Activated B cell treated with CpG ODN at 0.5 μM for 24 hours (primary cell): Measurements from ENCODE around the gene MLNR. TPM values are rescaled to one million over a fixed set of nuclear protein-coding genes. Genes with fewer than 3 reads are reported as not detected.

ENCODE experiments used
- ATAC-seq: fragments of 200-7000 bp; cut with Tn5 transposase; one replicate; pipeline ENCODE4 v1.10.0; 2021; ENCODE audit warnings: low read depth, mild to moderate bottlenecking, moderate library complexity
- CTCF ChIA-PET: fragments of 350-600 bp; sonication (Branson Sonifier 250); formaldehyde crosslinking; loops from one replicate; lab custom pipeline; 2021; ENCODE audit warnings: antibody characterized with exemption; lab: Charles Lee
- POLR2A ChIA-PET: fragments of 350-600 bp; sonication (Branson Sonifier 250); formaldehyde crosslinking; loops from one replicate; lab custom pipeline; 2021; ENCODE audit warnings: antibody characterized with exemption; lab: Charles Lee
- DNase-seq: peaks from one replicate; pipeline ENCODE4 v3.0.0; 2022
- H3K27ac Mint-ChIP-seq: one replicate; pipeline ENCODE4 v1.8.0; 2020; ENCODE audit warnings: mixed read lengths
- H3K27me3 Mint-ChIP-seq: one replicate; pipeline ENCODE4 v1.8.0; 2021; ENCODE audit warnings: mixed read lengths
- H3K36me3 Mint-ChIP-seq: one replicate; pipeline ENCODE4 v1.8.0; 2021; ENCODE audit warnings: low read depth, mixed read lengths
- H3K4me1 Mint-ChIP-seq: one replicate; pipeline ENCODE4 v1.8.0; 2021; ENCODE audit warnings: mixed read lengths
- H3K4me3 Mint-ChIP-seq: one replicate; pipeline ENCODE4 v1.8.0; 2020; ENCODE audit warnings: mild to moderate bottlenecking, mixed read lengths
- H3K9me3 Mint-ChIP-seq: one replicate; pipeline ENCODE4 v1.8.0; 2020; ENCODE audit warnings: mixed read lengths
- intact Hi-C: fragments of 100-400 bp; cut with micrococcal nuclease; formaldehyde crosslinking; loops from one replicate; pipeline ENCODE4 v1.15.1; 2024
- total RNA-seq: library from RNA; stranded (reverse); gene quantifications from 2 replicates; pipeline ENCODE4 v1.2.3, GENCODE V29; 2022
- TF ChIP-seq, protein P1 (sequence below): fragments of 200-600 bp; IDR thresholded peaks from one replicate; pipeline ENCODE4 v1.8.0; 2022; ENCODE audit warnings: antibody characterized with exemption, mild to moderate bottlenecking

The MLNR gene
- total RNA-seq, 1 donor from 2014 or later = not detected

DNA sequence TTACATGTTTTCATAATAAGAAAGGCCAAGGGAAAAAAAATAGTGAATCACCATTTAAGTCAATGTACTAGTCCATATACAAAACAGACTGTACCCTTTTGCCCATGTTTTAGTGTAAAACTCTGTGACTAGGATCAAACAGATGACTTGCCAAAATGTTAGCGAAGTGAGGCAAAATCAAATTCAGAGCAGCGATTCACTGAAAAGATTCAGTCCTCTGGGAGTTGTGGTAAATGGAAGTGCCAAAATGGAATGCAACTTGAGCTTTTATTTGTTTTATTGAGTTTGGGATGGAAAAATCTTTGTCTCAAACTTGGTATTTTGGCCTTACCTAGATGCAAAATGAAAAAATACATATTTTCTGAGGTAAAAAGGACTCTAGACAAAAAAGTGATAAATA lies 36.7 kb downstream of the MLNR start:
- ATAC-seq = no peak
- DNase-seq = no peak
- ChIA-PET POLR2A (interaction anchor here (2.2 kb wide), 1 partner anchor 9 kb away, joined by 12 read pairs; the partner anchor contains the start of gene CDADC1), CTCF (no interaction called here)
- Mint-ChIP-seq H3K27me3 (no peaks in the 10 kb centered on the region), H3K36me3 (peaks cover 52% of the 10 kb centered on the region), H3K4me1 (peaks cover 16% of the 10 kb centered on the region), H3K9me3 (no peaks in the 10 kb centered on the region), H3K4me3 (no peak overlapping the region), H3K27ac (no peak overlapping the region)
- intact Hi-C loops = loop anchor here (1.0 kb wide), 1 partner anchor 10 kb away; the partner anchor contains the start of gene CDADC1
- TF ChIP-seq, protein P1, sequence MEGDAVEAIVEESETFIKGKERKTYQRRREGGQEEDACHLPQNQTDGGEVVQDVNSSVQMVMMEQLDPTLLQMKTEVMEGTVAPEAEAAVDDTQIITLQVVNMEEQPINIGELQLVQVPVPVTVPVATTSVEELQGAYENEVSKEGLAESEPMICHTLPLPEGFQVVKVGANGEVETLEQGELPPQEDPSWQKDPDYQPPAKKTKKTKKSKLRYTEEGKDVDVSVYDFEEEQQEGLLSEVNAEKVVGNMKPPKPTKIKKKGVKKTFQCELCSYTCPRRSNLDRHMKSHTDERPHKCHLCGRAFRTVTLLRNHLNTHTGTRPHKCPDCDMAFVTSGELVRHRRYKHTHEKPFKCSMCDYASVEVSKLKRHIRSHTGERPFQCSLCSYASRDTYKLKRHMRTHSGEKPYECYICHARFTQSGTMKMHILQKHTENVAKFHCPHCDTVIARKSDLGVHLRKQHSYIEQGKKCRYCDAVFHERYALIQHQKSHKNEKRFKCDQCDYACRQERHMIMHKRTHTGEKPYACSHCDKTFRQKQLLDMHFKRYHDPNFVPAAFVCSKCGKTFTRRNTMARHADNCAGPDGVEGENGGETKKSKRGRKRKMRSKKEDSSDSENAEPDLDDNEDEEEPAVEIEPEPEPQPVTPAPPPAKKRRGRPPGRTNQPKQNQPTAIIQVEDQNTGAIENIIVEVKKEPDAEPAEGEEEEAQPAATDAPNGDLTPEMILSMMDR = no peak

DNA sequence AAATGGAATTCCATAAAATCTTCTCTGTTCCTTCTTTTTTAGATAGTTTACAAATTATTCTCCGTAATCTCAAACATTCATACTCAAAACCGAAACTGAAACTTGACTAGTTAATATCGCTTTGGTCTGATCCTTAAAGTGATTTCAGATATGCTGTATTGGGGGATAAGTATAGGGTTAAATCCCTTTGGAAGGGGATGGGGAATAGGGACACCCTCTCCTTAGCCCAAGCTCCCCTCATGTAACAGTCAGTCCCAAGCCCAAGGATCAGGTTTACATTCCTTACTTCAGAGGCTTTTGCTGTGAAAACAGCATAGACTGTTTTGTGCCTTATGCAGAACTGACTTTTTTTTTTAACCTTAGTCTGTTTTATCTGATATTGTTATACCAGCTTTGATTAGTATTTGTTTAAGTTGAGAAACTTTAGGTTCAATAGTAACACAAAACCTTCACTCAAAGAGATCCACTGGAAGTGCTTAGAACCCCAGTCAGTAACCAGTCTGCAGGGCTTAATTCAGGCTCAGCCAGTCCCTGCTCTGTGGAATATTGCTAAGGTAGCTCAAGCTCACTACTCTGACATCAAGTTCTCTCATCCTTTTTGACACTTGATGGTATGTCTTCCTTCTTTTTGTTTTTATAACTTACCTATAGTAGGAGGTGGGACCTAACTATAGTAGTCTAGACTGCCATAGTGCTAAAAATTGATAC lies 38.1 kb downstream of the MLNR start:
- H3K36me3 Mint-ChIP-seq = peaks cover 48% of the 10 kb centered on the region
- intact Hi-C loops = no loop called here
- no peaks in the 10 kb centered on the region for H3K9me3 Mint-ChIP-seq
- ChIA-PET CTCF (no interaction called here), POLR2A (interaction anchor here (2.2 kb wide), 1 partner anchor 10 kb away, joined by 12 read pairs; the partner anchor contains the start of gene CDADC1)
- ATAC-seq (peak; percentile 49), DNase-seq (no peak)
- TF ChIP-seq, protein P1 = no peak
- peak overlapping the region; percentile 46 for H3K27ac Mint-ChIP-seq
- no peaks in the 10 kb centered on the region for H3K27me3 Mint-ChIP-seq
- H3K4me3 Mint-ChIP-seq = peak overlapping the region; percentile 73
- peaks cover 14% of the 10 kb centered on the region for H3K4me1 Mint-ChIP-seq

DNA sequence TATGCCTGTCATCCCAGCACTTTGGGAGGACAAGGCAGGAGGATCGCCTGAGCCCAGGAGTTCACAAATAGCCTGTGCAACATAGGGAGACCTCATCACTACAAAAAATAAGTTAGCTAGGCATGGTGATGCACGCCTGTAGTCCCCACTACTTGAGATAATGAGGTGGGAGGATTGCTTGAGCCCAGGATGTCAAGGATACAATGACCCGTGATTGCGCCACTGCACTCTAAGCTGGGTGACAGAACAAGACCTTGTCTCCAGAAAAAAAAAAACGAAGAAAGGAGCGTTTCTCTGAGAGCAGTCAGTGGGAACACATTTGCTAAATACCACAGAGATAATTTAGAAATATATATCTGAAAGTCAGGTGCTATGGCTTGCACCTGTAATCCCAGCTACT lies 39.4 kb downstream of the MLNR start:
- TF ChIP-seq, protein P1 = no peak
- Mint-ChIP-seq H3K27ac (no peak overlapping the region), H3K4me3 (no peak overlapping the region), H3K9me3 (no peaks in the 10 kb centered on the region), H3K27me3 (no peaks in the 10 kb centered on the region), H3K4me1 (peaks cover 14% of the 10 kb centered on the region), H3K36me3 (peaks cover 45% of the 10 kb centered on the region)
- CTCF ChIA-PET = no interaction called here
- intact Hi-C loops = no loop called here
- ATAC-seq (no peak), DNase-seq (no peak)
- POLR2A ChIA-PET = no interaction called here

DNA sequence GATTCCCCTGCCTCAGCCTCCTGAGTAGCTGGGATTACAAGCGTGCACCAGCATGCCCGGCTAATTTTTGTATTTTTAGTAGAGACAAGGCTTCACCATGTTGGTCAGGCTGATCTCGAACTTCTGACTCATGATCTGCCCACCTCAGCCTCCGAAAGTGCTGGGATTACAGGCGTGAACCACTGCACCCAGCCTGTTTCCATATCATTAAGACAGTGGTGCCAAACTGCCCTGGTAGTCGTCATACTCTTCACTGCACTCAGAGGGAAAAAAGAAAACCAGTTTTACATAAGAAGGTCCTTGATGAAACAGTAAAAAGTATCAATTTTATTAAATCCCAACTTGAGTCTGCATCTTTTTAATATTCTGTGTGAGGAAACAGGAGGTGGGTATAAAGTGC lies 42.5 kb downstream of the MLNR start:
- no peak for ATAC-seq

DNA sequence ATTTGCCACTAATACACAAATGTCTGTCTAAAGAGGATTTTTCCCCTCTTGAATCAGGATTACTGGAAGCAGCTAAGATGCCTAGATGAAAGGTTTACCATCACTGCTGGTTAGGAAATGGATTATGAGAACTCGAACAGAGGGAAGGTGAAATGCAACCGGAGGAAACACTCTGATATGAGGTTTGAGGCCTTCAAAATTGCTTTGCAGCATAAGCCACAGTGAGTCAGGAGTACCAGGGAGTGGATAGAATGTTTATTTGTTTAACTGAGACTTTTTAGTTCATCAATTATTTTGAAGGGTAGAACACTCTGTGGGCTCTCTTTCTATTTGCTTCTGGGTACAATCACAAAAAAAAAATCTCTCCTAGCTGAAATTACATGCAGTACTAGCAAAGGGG lies 45.7 kb downstream of the MLNR start:
- intact Hi-C loops = no loop called here
- ChIA-PET CTCF (no interaction called here), POLR2A (no interaction called here)
- TF ChIP-seq, protein P1 = no peak
- H3K4me1 Mint-ChIP-seq = no peaks in the 10 kb centered on the region
- no peak for ATAC-seq
- H3K36me3 Mint-ChIP-seq = peaks cover 22% of the 10 kb centered on the region
- no peak overlapping the region for H3K4me3 Mint-ChIP-seq
- no peaks in the 10 kb centered on the region for H3K9me3 Mint-ChIP-seq
- no peak overlapping the region for H3K27ac Mint-ChIP-seq
- no peak for DNase-seq
- no peaks in the 10 kb centered on the region for H3K27me3 Mint-ChIP-seq

More for the DNA sequence above, 42.5 kb downstream of the MLNR start:
- H3K9me3 Mint-ChIP-seq = no peaks in the 10 kb centered on the region
- CTCF ChIA-PET = no interaction called here
- H3K4me1 Mint-ChIP-seq = peaks cover 10% of the 10 kb centered on the region
- intact Hi-C loops = no loop called here
- POLR2A ChIA-PET = no interaction called here
- no peak overlapping the region for H3K4me3 Mint-ChIP-seq
- no peak for DNase-seq
- H3K36me3 Mint-ChIP-seq = peaks cover 29% of the 10 kb centered on the region
- no peaks in the 10 kb centered on the region for H3K27me3 Mint-ChIP-seq
- H3K27ac Mint-ChIP-seq = no peak overlapping the region
- TF ChIP-seq, protein P1 = no peak
